ENCODE results near the gene MAP7. TPM values are rescaled to one million over a fixed set of nuclear protein-coding genes. Genes with fewer than 3 reads are reported as not detected.
"Not testable (repeated sequence)": the region's sequence is repeated elsewhere in the genome, so short reads cannot be mapped to it uniquely, and the experiment has no call there.

Gene MAP7
- total RNA-seq, 3 donors from 2014 or later (not counting 1 experiment from before 2014, with no cell fraction given) = 0.14 to 0.68 (median 0.14) TPM

- Histone ChIP-seq H3K4me1 (ENCODE audit: control insufficient read depth, insufficient read depth, low read length) (no peaks in the 10 kb centered on the region), H3K27ac (ENCODE audit: low read length) (no peak overlapping the region), H3K9me3 (ENCODE audit: control insufficient read depth, insufficient read depth, low read length) (no peaks in the 10 kb centered on the region), H3K27me3 (ENCODE audit: control insufficient read depth, insufficient read depth, low read length) (no peaks in the 10 kb centered on the region), H3K36me3 (ENCODE audit: control insufficient read depth, insufficient read depth, low read length) (no peaks in the 10 kb centered on the region), H3K4me3 (ENCODE audit: low read length) (no peak overlapping the region)
- intact Hi-C loops (cut with micrococcal nuclease) = no loop called here
- no peak overlapping the region for H3K27ac Mint-ChIP-seq
- 88% methylated on average over 4 of the region's 7 CpGs for WGBS (ENCODE audit: insufficient coverage)
- no peak for TF ChIP-seq CTCF (IDR thresholded peaks at IDR 0.05)
- ATAC-seq (no peak), DNase-seq (no peak)
- H3K9me3 Mint-ChIP-seq = no peaks in the 10 kb centered on the region
- no peaks in the 10 kb centered on the region for H3K36me3 Mint-ChIP-seq
- H3K4me3 Mint-ChIP-seq = no peak overlapping the region
- H3K4me1 Mint-ChIP-seq = no peaks in the 10 kb centered on the region
- peaks cover 0 to 12% of the 10 kb centered on the region in 2 donors for H3K27me3 Mint-ChIP-seq (ENCODE audit: low read depth in 2 of 2)
Measured at GRCh38 chr6:136487759-136488425, 62.3 kb downstream of the MAP7 start.

DNA sequence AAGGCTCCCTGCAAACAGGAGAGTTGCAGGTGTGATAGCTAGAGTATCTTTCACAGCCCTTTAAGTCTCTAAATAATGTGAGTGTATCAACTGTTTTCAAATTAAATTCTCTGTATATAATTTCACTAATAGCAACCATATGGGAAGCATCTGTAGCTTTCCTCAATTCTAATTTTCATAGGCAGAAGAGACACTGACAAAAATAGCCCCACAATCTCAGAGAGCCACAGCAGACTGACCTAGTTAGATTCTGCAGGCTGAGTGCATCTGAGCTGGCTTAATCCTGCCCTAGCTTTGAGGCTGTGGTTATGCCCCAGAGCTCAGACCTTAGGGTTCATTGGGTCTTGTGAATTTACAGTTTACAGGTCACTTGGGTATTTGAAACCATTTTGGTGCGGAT lies 63.9 kb downstream of the MAP7 start:
- no peak overlapping the region for H3K27ac Mint-ChIP-seq
- WGBS (ENCODE audit: insufficient coverage) = no CpG with 5 or more reads among the region's 1 CpG

GRCh38 chr6:136483906-136484305 lies 66.3 kb downstream of the MAP7 start:
- Histone ChIP-seq H3K27ac (ENCODE audit: low read length) (no peak overlapping the region), H3K9me3 (ENCODE audit: control insufficient read depth, insufficient read depth, low read length) (no peaks in the 10 kb centered on the region), H3K4me1 (ENCODE audit: control insufficient read depth, insufficient read depth, low read length) (no peaks in the 10 kb centered on the region), H3K27me3 (ENCODE audit: control insufficient read depth, insufficient read depth, low read length) (no peaks in the 10 kb centered on the region), H3K4me3 (ENCODE audit: low read length) (no peak overlapping the region), H3K36me3 (ENCODE audit: control insufficient read depth, insufficient read depth, low read length) (no peaks in the 10 kb centered on the region)
- 89% methylated on average over 3 of the region's 3 CpGs for WGBS (ENCODE audit: insufficient coverage)
- no peak for TF ChIP-seq CTCF (IDR thresholded peaks at IDR 0.05)
- no peak for ATAC-seq
- Mint-ChIP-seq H3K4me1 (no peaks in the 10 kb centered on the region), H3K4me3 (no peak overlapping the region), H3K36me3 (peaks cover 5% of the 10 kb centered on the region), H3K9me3 (peaks cover 0 to 2% of the 10 kb centered on the region in 2 donors), H3K27ac (no peak overlapping the region), H3K27me3 (ENCODE audit: low read depth in 2 of 2) (peaks cover 0 to 18% of the 10 kb centered on the region in 2 donors)
- DNase-seq = no peak
- intact Hi-C loops (cut with micrococcal nuclease) = no loop called here

More for the DNA sequence above, 63.9 kb downstream of the MAP7 start:
- Mint-ChIP-seq H3K9me3 (peaks cover 0 to 2% of the 10 kb centered on the region in 2 donors), H3K27me3 (ENCODE audit: low read depth in 2 of 2) (peaks cover 0 to 4% of the 10 kb centered on the region in 2 donors), H3K4me3 (no peak overlapping the region), H3K4me1 (no peaks in the 10 kb centered on the region), H3K36me3 (no peaks in the 10 kb centered on the region)
- Histone ChIP-seq H3K27me3 (ENCODE audit: control insufficient read depth, insufficient read depth, low read length) (no peaks in the 10 kb centered on the region), H3K4me3 (ENCODE audit: low read length) (no peak overlapping the region), H3K36me3 (ENCODE audit: control insufficient read depth, insufficient read depth, low read length) (no peaks in the 10 kb centered on the region), H3K4me1 (ENCODE audit: control insufficient read depth, insufficient read depth, low read length) (no peaks in the 10 kb centered on the region), H3K9me3 (ENCODE audit: control insufficient read depth, insufficient read depth, low read length) (no peaks in the 10 kb centered on the region), H3K27ac (ENCODE audit: low read length) (no peak overlapping the region)
- no peak for TF ChIP-seq CTCF (IDR thresholded peaks at IDR 0.05)
- intact Hi-C loops (cut with micrococcal nuclease) = no loop called here
- ATAC-seq = no peak
- no peak for DNase-seq

DNA sequence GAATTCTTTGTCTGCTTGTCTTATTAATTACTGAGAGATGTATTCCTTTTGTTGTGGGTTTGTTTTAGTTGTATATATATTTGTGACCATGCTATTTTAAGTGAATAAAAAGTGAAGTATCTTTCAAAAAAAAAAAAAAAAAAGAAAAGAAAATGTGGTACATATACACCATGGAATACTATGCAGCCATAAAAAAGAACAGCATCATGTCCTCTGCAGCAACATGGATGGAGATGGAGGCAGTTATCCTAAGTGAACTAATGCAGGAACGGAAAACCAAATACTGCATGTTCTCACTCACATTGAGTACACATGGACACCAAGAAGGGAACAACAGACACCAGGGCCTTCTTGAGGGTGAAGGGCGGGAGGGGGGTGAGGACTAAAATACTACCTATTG lies 67.2 kb downstream of the MAP7 start:
- H3K9me3 Mint-ChIP-seq; intact Hi-C loops (cut with micrococcal nuclease); H3K36me3 ChIP-seq (ENCODE audit: control insufficient read depth, insufficient read depth, low read length); H3K9me3 ChIP-seq (ENCODE audit: control insufficient read depth, insufficient read depth, low read length); H3K27ac ChIP-seq (ENCODE audit: low read length); H3K4me1 Mint-ChIP-seq; H3K4me3 Mint-ChIP-seq; DNase-seq; ATAC-seq; H3K27ac Mint-ChIP-seq; H3K4me1 ChIP-seq (ENCODE audit: control insufficient read depth, insufficient read depth, low read length); H3K27me3 ChIP-seq (ENCODE audit: control insufficient read depth, insufficient read depth, low read length); H3K4me3 ChIP-seq (ENCODE audit: low read length); H3K36me3 Mint-ChIP-seq: not testable (repeated sequence)
- peaks cover 4 to 26% of the 10 kb centered on the region in 2 donors for H3K27me3 Mint-ChIP-seq (ENCODE audit: low read depth in 2 of 2)
- WGBS (ENCODE audit: insufficient coverage) = 100% methylated on average over 1 of the region's 2 CpGs

All from natural killer cell (primary cell).